B cell (primary cell): ENCODE data around the gene EFR3B. TPM values are rescaled to one million over a fixed set of nuclear protein-coding genes. Genes with fewer than 3 reads are reported as not detected.

Source experiments
- ATAC-seq: fragments of 200-7000 bp; cut with Tn5 transposase; one replicate; pipeline ENCODE4 v1.10.0; 2021; ENCODE audit warnings: low read depth, mild to moderate bottlenecking, moderate number of reproducible peaks, moderate library complexity
- CTCF ChIA-PET: fragments of 350-600 bp; sonication (Branson Sonifier 250); formaldehyde crosslinking; loops from one replicate; lab custom pipeline; 2021; ENCODE audit warnings: antibody characterized with exemption, inconsistent platforms; lab: Charles Lee
- POLR2A ChIA-PET: fragments of 350-600 bp; sonication (Branson Sonifier 250); formaldehyde crosslinking; loops from one replicate; lab custom pipeline; 2021; ENCODE audit warnings: antibody characterized with exemption; lab: Charles Lee
- DNase-seq: peaks from one replicate; pipeline ENCODE4 v3.0.0; 2013
- H2AFZ ChIP-seq: 2 replicates; pipeline ENCODE4 v1.6.1; 2012; ENCODE audit warnings: mild to moderate bottlenecking, low read depth, low read length; ENCODE audit not compliant: insufficient read depth, poor library complexity, severe bottlenecking
- H3K27ac ChIP-seq, 2 donors: 1 replicate in 1 of 2; 2 replicates in 1 of 2; pipeline ENCODE4 v1.5.1; 2012 to 2013; ENCODE audit warnings: low read length in 2 of 2, mild to moderate bottlenecking in 2 of 2, moderate library complexity in 1 of 2
- H3K27me3 ChIP-seq, 4 experiments: fragments of 200-600 bp in 1 of 4; sonication (generic) in 1 of 4; replicated peaks in 1 of 4; 1 replicate in 2 of 4; 2 replicates in 2 of 4; pipeline versions ENCODE4 v1.6.1 to v1.7.0; 2013 to 2016; ENCODE audit warnings: low read length in 3 of 4, mild to moderate bottlenecking in 2 of 4, mixed read lengths in 1 of 4, moderate library complexity in 1 of 4; ENCODE audit not compliant: insufficient read depth in 4 of 4, control insufficient read depth in 3 of 4; ENCODE audit errors: control extremely low read depth in 1 of 4
- H3K36me3 ChIP-seq, 2 experiments: replicated peaks in 1 of 2; 1 replicate in 1 of 2; 2 replicates in 1 of 2; pipeline versions ENCODE4 v1.6.1 to v1.7.1; 2013; ENCODE audit warnings: low read length in 1 of 2; ENCODE audit not compliant: insufficient read depth in 2 of 2, control insufficient read depth in 1 of 2; ENCODE audit errors: control extremely low read depth in 1 of 2, extremely low read depth in 1 of 2
- H3K4me1 ChIP-seq, 2 donors: fragments of 200-600 bp in 1 of 2; sonication (generic) in 1 of 2; 1 replicate in 1 of 2; 2 replicates in 1 of 2; pipeline versions ENCODE4 v1.5.1 to v1.6.1; 2013 to 2017; ENCODE audit warnings: low read length in 2 of 2; ENCODE audit not compliant: control insufficient read depth in 2 of 2, insufficient read depth in 2 of 2
- H3K4me2 ChIP-seq: replicated peaks from 2 replicates; pipeline ENCODE3; 2012; ENCODE audit warnings: mild to moderate bottlenecking, low read depth, low read length; ENCODE audit not compliant: poor library complexity, severe bottlenecking
- H3K4me3 ChIP-seq, 5 experiments: fragments of 200-600 bp in 1 of 5; sonication (generic) in 1 of 5; 1 replicate in 3 of 5; 2 replicates in 2 of 5; pipeline versions ENCODE4 v1.5.1 to v1.7.0; 2011 to 2016; ENCODE audit warnings: low read length in 4 of 5, mild to moderate bottlenecking in 4 of 5, low read depth in 2 of 5, control low read depth in 1 of 5, moderate library complexity in 1 of 5; ENCODE audit not compliant: insufficient read depth in 1 of 5; ENCODE audit errors: control extremely low read depth in 1 of 5, extremely low read depth in 1 of 5
- H3K79me2 ChIP-seq: fragments of 200-600 bp; sonication (generic); one replicate; pipeline ENCODE4 v1.6.0; 2016; ENCODE audit warnings: low read length; ENCODE audit not compliant: control insufficient read depth, insufficient read depth
- H3K9ac ChIP-seq: fragments of 200-600 bp; sonication (generic); 2 replicates; pipeline ENCODE4 v1.6.1; 2017; ENCODE audit warnings: mild to moderate bottlenecking, low read length, moderate library complexity
- H3K9me3 ChIP-seq, 3 donors: one replicate each; pipeline versions ENCODE4 v1.6.1 to v1.7.1; 2013; ENCODE audit warnings: low read length in 2 of 3; ENCODE audit not compliant: control insufficient read depth in 2 of 3, insufficient read depth in 1 of 3; ENCODE audit errors: control extremely low read depth in 1 of 3
- H4K20me1 ChIP-seq: 2 replicates; pipeline ENCODE4 v1.6.0; 2012; ENCODE audit warnings: mild to moderate bottlenecking, low read length; ENCODE audit not compliant: insufficient read depth, control insufficient read depth, poor library complexity, severe bottlenecking
- H3K27ac Mint-ChIP-seq: one replicate; pipeline ENCODE4 v1.8.0; 2021; ENCODE audit warnings: mixed read lengths
- H3K27me3 Mint-ChIP-seq: one replicate; pipeline ENCODE4 v1.8.0; 2021; ENCODE audit warnings: mixed read lengths
- H3K4me1 Mint-ChIP-seq: one replicate; pipeline ENCODE4 v1.8.0; 2021; ENCODE audit warnings: mixed read lengths
- H3K4me3 Mint-ChIP-seq: one replicate; pipeline ENCODE4 v1.8.0; 2021; ENCODE audit warnings: mixed read lengths
- H3K9me3 Mint-ChIP-seq: one replicate; pipeline ENCODE4 v1.8.0; 2022; ENCODE audit warnings: mixed read lengths; ENCODE audit not compliant: insufficient read depth
- CTCF ChIP-seq: fragments of 200-600 bp; IDR thresholded peaks from one replicate; pipeline ENCODE4 v1.8.0; 2022; ENCODE audit warnings: antibody characterized with exemption, mild to moderate bottlenecking
- EZH2 ChIP-seq: IDR thresholded peaks from 2 replicates; pipeline ENCODE4 v1.6.1; 2012; ENCODE audit warnings: borderline replicate concordance, low read depth, mild to moderate bottlenecking, moderate library complexity, low read length; ENCODE audit not compliant: insufficient read depth, poor library complexity, severe bottlenecking
- WGBS: methylation state at CpG from one replicate; pipeline ENCODE4 v1.1.5; 2013; ENCODE audit warnings: missing lambda C conversion rate; ENCODE audit not compliant: insufficient coverage; 5-methylcytosine and 5-hydroxymethylcytosine counted together
- intact Hi-C: fragments of 100-400 bp; cut with micrococcal nuclease; formaldehyde crosslinking; loops from one replicate; pipeline ENCODE4 v1.10.0; 2022
- polyA plus RNA-seq: library from polyadenylated mRNA; depleted of rRNA; stranded (reverse); fragments of >200 nt; gene quantifications from 2 replicates; pipeline ENCODE4 v1.2.3, GENCODE V29; 2012
- total RNA-seq, 2 donors: library from RNA; stranded (reverse); fragments of 120-200 nt in 1 of 2; gene quantifications; 1 replicate in 1 of 2; 2 replicates in 1 of 2; pipeline versions ENCODE4 v1.2.3 to v1.2.4, GENCODE V29; 2013 to 2022

Gene EFR3B
- total and polyA plus RNA-seq, 2 donors (not counting 1 experiment from before 2014, with no cell fraction given) = 0.15 TPM; not detected in 1

GRCh38 chr2:25129901-25130520 is 88.1 kb downstream of the EFR3B start:
- Histone ChIP-seq H3K27ac (no peak overlapping the region), H3K36me3 (no peaks in the 10 kb centered on the region), H3K9ac (no peak overlapping the region), H3K4me3 (no peak overlapping the region), H3K9me3 (peaks cover 0 to 10% (median 0%) of the 10 kb centered on the region in 3 donors), H3K27me3 (peaks cover 0 to 37% (median 22%) of the 10 kb centered on the region in 4 experiments), H4K20me1 (no peaks in the 10 kb centered on the region), H3K79me2 (no peaks in the 10 kb centered on the region), H2AFZ (no peak overlapping the region), H3K4me1 (peaks cover 11 to 18% of the 10 kb centered on the region in 2 donors), H3K4me2 (no peak overlapping the region)
- POLR2A ChIA-PET = interaction anchor here (0.7 to 1.0 kb wide), 2 partner anchors 160 to 703 kb away, joined by 3 read pairs; no protein-coding TSS in a partner anchor
- 85% methylated on average over 10 of the region's 15 CpGs for WGBS
- Mint-ChIP-seq H3K27me3 (peaks cover 40% of the 10 kb centered on the region), H3K27ac (no peak overlapping the region), H3K4me1 (peaks cover 16% of the 10 kb centered on the region), H3K4me3 (no peak overlapping the region), H3K9me3 (no peaks in the 10 kb centered on the region)
- intact Hi-C loops = loop anchor here (1.0 to 5.0 kb wide), 5 partner anchors 66 to 720 kb away; partner anchors contain the start of gene EFR3B
- CTCF ChIA-PET = interaction anchor here (0.6 to 5.2 kb wide), 13 partner anchors 10 to 720 kb away, joined by 3 to 68 read pairs (median 6); no protein-coding TSS in a partner anchor
- DNase-seq (no peak), ATAC-seq (no peak)
- TF ChIP-seq CTCF = no peak
- no peak for TF ChIP-seq EZH2

- H3K9me3 ChIP-seq = peaks cover 0 to 10% (median 0%) of the 10 kb centered on the region in 3 donors
- no peaks in the 10 kb centered on the region for H3K9me3 Mint-ChIP-seq
- peak overlapping the region; percentile 81 for H3K4me2 ChIP-seq
- H3K79me2 ChIP-seq = no peaks in the 10 kb centered on the region
- H3K4me1 Mint-ChIP-seq = peaks cover 16% of the 10 kb centered on the region
- H3K9ac ChIP-seq = peak overlapping the region; percentile 37
- ChIA-PET CTCF (interaction anchor here (1.1 to 5.2 kb wide), 5 partner anchors 35 to 721 kb away, joined by 3 to 68 read pairs (median 7); no protein-coding TSS in a partner anchor), POLR2A (no interaction called here)
- no peaks in the 10 kb centered on the region for H3K36me3 ChIP-seq
- no peaks in the 10 kb centered on the region for H4K20me1 ChIP-seq
- no peak for TF ChIP-seq CTCF
- TF ChIP-seq EZH2 = no peak
- H3K27ac ChIP-seq = no peak overlapping the region
- H3K27ac Mint-ChIP-seq = no peak overlapping the region
- peak overlapping the region; percentile 81 for H3K4me3 Mint-ChIP-seq
- peak overlapping the region; percentile 64 for H2AFZ ChIP-seq
- ATAC-seq = no peak
- WGBS = 47% methylated on average over 24 of the region's 24 CpGs
- peak overlapping the region in 2 of 5 experiments; percentile 8 to 39 for H3K4me3 ChIP-seq
- peaks cover 11 to 18% of the 10 kb centered on the region in 2 donors for H3K4me1 ChIP-seq
- DNase-seq = peak; percentile 23
- H3K27me3 Mint-ChIP-seq = peaks cover 50% of the 10 kb centered on the region
- intact Hi-C loops = no loop called here
- peaks cover 0 to 40% (median 22%) of the 10 kb centered on the region in 4 experiments for H3K27me3 ChIP-seq
Observed at GRCh38 chr2:25131253-25131566, 89.3 kb downstream of the EFR3B start.
